DMS 273 (cell line): ENCODE results near the gene GPC6.

Experiments
- DNase-seq: peaks from one replicate; lab custom pipeline; 2025; ENCODE audit not compliant: unreplicated experiment; lab: John Stamatoyannopoulos, UW

Gene GPC6

DNA sequence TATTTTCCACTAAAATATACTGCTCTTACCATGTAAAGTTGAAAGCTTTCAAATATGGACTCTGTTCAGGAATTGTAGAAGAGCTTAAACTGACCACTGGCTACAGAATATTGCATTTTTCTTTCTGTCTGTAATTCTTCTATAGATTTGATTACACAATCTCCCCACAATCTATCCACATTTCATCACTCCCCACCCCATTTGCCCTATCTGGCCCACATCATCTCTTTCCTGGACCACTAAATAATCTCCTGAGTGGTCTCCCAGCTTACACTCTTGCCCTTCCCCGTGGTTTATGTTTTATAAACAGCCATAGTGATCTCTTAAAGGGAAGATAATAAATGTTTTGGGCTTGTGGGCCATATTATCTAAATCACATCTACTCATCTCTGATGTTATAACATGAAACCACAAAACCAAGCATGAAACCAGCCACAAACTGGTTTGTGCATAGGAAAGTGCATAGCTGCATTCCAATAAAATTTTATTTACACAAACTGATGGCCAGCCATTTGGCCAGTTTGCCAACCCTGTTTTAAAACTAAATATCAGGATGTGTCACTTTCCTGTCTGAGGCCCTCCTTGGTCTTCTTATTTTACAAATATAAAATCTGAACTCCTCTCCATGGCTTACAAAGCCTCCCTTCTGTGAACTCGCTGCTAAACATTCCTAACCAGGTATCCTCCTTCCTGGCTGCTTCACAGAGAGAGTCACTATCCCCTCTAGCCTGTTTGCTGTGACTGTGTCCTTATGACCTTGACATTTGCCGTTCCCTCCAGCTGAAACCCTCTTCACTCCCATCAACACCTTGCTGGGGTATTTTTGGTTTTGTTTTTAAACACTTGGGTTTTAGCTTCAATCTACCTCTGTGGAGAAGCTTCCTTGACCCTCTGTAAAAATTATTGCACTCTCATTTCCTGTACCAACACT is 500.9 kb downstream of the GPC6 start:
- DNase-seq, result no peak

DNA sequence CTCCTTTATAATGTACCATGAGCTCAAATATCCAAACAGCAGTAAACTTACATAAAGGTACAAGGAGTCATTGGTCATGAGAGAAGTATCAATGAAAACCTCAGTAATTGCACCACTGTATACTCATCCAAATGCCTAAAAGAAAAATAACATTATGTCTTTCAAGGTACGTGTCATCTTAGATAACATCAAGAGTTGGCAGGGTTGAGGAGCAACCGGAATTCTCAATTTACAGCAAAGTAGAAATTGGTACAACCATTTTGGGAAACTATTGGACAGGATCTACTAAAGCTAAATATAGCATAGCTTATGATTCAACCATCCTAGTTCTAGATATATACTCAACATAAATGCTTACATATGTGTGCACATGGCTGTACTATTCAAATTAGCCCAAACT is 502.8 kb downstream of the GPC6 start:
- DNase-seq, result no peak

DNA sequence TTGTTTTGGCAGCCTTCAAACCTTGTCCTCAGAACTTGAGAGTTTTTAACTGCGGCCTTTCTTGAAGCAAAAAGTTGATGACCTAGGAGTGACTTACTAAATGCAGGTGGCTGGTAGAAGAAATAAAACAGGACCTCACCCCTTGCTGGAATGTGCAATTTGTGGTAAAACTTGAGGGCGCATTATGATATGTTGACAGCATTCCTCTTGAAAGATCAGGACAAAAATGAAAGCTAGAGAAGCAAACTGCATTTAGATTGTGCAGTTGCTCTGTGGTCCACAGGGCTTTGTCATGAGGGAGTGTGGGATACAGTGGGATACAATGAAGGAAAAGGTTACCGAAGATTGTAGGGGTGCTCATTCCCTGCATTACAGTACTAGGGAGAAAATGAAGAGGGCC is 504.2 kb downstream of the GPC6 start:
- no peak for DNase-seq

DNA sequence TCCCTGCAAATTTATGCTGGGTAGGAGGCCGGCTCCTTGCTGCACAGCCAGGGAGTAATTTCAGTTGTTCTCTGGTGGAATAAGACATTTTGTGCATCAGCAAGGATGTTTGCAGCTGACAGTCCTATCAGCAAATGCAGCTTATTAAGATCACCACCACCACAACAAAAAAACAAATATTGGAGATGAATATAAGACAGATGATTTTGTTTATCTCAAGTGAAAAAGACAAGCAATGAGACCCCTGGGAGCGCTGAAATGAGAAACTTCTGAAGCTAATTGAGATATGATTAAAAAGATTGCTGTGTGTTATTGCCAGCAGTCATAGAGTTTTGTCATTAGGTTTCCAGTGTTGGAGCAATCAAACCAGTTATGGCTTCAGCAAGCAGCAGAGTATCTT is 505.6 kb downstream of the GPC6 start:
- DNase-seq, result no peak

DNA sequence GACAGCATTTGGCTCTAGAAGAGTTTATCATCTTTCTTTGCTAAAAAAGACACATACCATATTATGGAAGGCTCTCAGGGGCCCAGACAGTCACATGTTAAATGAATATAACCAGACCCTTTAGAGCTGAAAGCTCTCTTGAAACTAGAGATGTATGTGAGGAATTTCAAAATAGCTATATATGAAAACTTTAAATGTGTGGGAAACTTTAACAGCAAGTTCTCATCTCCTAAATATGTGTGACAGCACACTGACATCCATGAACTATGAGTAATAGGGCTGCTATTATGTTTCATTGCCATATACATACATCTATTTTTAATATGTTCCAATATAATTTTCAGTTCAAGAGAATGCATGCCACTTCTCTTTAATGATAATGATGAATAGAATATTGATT is 509.5 kb downstream of the GPC6 start:
- no peak for DNase-seq

DNA sequence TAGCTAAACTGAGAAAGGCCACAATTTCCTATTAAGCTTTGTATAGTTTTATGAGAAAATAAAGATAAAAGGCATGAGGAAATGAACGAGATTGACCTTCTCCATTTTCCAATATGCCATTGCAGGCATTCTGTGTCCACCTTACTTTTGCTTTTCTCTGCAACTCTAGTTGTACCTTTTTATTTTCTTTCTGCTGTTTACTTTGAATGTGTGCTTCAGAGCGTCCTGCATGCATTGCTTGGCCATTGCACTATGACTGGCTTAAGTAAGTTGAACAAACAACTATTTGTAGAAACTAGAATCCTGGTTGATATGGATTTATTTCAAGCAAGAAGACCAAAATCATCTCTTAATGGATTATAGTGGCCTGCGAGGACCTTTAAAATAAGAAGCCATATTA is 510.3 kb downstream of the GPC6 start:
- no peak for DNase-seq

DNA sequence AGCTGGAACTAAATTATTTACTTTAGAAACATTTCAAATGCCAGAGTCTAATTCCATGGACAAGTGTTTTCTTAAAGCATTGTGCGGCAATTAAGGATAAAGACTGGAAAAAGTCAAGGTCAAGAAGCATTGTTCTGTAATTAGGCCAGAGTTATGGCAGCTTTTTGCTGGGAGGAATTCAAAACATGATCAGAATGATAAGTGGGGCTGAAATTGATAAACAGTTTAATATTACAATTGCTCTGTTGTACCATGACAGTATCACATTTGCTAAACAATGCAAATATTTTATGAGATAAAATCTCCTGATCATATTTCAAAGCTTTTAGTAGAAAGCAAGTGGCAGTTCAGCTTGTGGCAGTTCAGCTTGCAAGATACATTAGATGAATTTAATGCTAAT is 513.7 kb downstream of the GPC6 start:
- DNase-seq, result no peak

DNA sequence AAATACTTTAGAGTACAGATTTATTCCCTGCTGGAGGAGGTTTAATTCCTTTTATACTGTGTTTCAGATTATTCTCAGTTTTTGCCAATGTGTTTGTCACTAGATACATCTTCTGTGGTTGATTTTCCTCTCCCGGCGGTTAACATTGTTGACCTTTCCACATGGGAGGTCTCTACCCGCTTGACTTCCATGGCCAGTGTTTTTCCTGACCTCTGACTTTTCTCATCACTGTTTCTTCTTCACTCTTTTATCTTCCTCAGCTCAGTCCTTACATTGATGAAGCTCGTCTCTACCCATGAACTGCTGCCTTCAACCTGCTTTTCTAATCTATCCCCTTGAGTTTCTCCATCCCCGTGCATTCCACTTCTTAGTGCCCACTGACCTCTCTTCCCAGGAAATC is 517.4 kb downstream of the GPC6 start:
- no peak for DNase-seq

DNA sequence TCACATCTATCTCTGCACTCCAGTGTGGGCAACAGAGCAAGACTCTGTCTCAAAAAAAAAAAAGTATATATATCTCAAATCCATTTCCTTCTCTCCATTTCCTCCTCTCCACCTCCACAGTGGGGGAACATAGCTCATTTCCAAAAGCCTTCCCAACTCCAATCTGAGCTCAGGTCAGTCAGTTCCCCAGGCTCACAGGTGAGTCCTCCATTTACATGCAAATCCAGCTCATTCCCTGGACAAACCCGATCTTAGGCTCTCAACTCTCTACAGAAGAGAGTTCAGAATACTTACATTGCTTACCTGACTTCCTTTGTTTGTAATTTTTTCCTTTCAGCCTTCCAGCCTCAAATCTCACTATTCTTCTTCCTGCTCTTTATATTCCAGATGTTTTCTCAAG is 518.3 kb downstream of the GPC6 start:
- DNase-seq, result no peak

DNA sequence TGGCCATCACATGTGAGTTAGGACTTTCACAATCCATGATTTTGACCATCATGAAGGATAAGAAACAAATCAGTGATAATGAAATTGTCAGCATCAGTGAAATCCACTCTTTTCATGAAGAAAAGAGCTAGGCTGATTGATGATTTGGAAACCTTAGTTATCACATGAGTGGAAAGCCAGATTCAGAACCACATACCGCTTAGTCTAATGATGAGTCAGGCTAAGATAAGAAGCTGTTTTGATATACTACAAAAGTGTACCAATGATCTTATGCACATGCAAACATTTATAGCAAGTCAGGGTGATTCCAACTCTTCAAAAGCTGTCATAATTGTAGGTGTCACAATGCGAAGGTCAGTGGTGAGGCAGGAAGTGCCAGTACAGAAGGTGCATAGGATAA is 519.3 kb downstream of the GPC6 start:
- DNase-seq, result no peak

DNA sequence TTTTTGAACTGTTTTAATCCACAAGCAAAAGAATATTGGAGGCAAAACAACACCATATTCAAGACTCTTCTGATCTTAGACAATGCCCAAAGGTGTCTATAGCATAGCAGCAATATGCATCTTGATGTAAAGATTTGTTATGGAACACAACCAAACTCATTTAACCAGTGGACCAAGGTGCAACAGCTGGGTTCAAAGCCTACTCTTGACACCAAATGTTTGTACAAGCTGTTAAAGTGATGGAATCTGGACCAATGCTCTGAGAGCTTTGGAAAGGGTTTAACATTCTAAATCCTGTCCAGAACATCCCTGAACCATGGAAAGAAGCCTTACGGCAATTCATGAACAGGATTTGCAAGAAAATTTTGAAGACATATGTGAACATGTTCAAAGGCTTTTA is 520.0 kb downstream of the GPC6 start:
- no peak for DNase-seq

DNA sequence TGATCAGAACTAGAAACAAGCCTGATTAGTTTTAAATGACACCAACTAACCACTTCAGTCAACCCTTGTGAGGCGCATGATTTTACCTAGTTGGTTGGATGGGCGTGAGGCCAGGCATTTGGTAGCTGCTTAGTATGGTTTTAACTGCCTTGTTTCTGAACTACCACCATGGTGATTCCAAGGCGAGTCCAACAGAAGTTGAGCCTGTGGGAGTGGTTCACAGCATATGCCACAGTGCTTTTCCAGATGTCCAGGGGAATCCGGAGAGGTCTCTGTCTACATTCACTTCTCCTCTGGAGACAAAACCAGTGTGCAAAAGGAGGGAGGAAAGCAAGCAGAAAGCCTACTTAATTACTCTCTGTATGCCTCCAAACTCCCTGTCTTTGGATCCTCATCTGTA is 524.1 kb downstream of the GPC6 start:
- peak; percentile 87 for DNase-seq

DNA sequence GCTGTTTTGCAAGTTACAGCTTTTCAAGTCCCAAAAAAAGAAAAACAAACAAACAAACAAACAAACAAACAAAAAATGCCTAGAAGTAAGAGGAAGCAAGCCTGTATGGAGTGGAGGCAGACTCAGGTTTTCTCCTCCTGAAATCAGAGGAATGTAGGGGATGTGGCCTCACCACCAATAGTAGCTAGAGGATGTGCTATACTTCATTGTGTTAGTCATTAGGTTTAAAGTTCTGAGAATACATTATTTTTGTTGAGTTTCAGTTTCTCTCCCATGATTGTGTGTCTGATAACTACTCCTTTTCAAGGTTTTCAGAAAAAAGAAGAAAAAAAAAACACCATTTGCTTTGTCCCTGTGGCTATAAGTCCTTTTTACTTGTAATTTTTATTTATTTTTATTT is 524.5 kb downstream of the GPC6 start:
- DNase-seq, result no peak

DNA sequence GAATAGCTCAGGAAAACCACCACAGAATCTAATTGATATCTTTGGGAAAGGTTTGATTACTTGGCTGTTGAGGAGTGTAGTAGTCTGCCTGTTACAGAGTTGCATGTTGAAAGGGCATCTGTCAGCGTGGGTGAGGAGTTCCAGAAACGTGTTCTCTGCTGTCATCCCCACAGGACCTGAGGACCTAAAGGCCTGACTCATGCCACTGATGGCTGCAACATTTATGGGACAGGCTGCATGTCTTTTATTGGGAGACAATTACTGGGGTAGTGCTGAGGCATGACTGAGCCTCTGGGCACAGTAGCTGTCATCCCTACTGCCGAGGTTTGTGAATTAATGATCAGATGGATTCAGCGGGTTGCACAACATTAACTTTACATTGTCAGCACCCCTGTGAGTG is 525.9 kb downstream of the GPC6 start:
- no peak for DNase-seq

DNA sequence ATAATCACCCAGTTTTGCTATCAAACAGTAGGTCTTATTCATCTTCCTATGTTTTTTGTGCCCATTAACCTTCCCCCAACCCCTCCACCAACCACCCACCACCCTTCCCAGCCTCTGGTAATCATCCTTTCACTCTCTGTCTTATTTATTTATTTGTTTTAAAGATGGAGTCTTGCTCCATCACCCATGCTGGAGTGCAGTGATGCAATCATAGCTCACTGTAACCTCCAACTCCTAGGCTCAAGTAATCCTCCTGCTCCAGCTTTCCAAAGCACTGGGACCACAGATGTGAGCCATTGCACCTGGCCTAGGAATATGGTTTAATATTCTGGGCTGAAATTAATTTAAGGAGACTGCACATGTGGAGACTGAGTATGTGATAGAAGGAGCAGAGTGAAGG is 527.0 kb downstream of the GPC6 start:
- DNase-seq, result no peak

DNA sequence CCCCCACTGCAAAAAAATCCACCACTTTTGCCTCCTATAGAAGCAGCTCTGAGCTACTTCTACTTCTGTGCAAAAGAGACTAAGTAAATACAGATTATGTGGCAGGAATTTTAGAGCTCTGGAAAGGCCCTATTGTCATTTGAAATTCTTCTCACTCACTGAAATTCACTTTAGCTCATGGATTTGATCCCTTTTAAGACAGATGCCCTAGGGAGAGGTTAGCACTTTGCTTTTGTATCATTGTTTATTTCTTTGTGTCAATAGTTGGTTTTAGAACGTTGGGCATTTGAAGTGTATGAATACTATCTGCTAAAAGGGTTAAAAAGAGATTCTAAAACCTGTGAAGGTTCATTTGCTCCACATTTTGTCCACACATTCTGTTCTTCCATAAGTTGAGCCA is 528.7 kb downstream of the GPC6 start:
- no peak for DNase-seq

DNA sequence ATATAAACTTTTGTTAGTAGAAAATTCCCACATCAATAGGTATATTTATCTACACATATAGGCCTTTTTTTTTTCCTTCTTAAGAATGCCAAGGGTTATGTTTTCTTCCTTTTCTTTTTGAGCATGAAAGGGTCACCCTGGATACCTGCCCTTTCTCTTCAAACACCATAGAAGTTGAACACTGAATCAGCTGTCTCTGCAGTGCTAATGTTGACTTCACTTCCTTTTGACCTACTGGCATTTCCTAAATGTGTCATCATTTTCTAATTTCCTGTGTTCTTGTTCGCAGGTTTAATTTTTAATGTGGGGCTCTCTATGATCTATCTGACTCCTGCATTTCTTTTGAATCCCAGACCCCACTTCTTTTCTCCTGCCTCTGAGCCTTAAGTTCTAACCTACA is 532.0 kb downstream of the GPC6 start:
- no peak for DNase-seq

DNA sequence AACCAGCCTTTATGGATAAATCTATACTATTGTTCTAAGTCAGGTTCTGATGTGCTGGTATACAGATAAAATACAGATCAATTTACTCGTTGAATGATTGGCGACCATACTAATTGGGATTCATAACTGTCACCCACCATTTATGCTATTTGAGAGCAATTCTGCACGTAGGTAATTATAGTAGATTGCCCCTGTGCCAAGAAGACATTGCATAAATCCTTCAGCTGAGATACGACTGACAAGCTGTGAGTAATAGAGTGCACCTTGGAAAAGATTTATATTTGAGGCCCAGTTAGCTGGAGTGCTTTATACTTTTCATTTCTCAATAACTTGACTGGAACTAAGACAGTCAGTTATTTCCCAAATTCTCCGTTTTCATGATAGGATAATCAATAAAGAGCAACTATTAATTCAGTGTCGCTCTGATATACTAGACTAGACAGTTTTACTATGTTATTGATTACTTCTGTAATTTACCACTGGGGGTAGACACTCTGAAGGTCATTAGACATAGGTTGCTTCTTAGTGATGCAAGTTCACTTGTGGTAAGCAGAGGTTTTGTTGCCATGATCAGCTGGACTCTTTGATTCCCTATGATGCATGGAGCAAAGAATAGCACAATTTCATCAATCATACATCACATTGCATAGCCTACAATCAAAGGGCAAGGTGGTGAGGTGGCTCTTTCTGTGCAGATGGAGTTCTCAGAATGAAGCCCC is 536.3 kb downstream of the GPC6 start:
- no peak for DNase-seq

DNA sequence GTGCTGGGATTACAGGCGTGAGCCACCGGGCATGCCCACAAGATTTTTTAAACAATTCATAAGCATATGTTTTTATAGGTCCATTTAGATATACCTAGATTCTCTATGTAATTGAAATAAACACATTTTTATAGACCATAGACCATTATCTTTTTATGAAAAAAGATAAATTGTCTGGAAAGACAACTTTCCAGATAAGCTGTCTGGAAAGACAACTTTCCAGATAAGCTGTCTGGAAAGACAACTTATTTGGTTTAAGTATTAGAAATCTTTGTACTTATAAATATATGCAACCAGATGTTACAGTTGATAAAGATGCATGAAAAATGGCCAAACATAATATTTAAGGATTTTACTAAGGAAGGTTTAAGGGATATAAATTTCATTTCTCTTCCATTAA is 538.5 kb downstream of the GPC6 start:
- no peak for DNase-seq

DNA sequence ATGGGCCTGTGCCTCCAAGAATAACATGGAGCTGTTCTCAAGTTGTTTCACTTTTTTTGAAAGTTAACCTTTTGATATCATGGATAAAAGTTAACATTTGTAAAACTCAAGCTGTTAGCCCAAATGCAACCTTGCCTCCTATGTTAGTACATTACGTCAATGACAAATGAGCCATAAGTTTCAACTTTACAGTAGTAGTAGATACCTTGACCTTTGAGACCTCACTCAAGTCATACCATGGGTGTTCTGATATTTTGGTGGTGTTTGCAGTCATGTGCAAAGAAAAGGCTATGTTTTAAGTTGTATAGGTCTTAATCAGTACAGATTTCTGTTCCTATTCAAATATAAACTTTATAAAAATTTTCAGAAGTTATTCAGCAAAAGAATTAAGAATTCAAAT is 539.2 kb downstream of the GPC6 start:
- DNase-seq, result no peak

DNA sequence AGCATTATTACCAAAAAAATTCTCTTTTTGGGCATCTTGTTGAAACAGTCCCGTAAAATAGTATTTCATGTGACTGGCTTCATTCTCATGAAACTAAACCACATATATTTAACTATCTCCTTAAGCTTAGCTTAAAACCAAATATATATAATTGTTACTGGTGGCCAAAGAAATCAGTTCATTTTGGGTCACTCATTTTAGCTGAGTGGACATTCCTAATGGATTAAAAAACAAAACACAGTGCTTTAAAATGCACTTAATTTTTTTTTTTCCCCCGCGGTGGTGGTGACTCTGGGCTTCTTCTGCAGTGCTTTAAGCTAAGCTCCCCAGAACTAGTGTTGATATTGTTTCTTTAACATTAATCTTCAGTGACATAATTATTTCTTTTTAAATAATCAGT is 540.1 kb downstream of the GPC6 start:
- no peak for DNase-seq

DNA sequence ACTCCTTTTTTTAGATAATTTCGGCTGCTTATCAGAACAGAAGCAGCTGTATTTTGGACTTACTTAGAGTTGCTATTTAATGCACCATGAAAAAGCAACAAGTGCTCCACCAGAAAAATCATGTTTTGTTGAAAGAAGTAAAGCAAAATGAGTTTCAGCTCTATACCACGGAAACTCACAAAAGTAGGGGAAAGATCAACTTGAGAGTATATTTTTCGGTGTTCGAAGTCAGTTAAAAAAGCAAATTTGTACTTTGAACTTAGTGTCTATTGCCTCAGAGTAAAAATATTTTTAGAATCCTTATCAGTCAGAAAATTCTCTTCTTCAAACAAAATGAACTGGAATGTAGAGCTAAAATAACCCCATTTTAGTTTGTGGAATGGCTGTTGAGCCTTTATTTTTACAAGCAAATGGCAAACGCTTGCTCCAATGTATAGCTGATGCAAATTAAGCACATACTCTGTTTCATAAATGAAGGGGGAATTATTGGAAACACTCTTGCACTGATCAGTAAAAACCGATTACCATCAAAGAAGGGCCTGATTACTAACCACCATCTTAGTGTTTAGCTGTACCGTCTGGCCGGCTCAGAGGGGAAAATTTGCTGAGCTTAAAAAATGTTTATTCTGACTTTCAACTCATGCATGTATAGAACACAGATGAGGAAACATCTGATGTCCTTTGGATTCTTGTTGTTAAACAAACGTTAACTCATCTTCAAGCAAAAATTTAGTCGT is 540.7 kb downstream of the GPC6 start:
- peak; percentile 11 for DNase-seq
